ENCODE data around the gene DNMT3B. TPM values are rescaled to one million over a fixed set of nuclear protein-coding genes. Genes with fewer than 3 reads are reported as not detected.

Gene DNMT3B
- total and polyA plus RNA-seq, 9 of the 15 experiments (the other 6 are each of a cell fraction or from before 2014, with no cell fraction given) = 9.3 to 74.8 (median 49.1) TPM

DNA sequence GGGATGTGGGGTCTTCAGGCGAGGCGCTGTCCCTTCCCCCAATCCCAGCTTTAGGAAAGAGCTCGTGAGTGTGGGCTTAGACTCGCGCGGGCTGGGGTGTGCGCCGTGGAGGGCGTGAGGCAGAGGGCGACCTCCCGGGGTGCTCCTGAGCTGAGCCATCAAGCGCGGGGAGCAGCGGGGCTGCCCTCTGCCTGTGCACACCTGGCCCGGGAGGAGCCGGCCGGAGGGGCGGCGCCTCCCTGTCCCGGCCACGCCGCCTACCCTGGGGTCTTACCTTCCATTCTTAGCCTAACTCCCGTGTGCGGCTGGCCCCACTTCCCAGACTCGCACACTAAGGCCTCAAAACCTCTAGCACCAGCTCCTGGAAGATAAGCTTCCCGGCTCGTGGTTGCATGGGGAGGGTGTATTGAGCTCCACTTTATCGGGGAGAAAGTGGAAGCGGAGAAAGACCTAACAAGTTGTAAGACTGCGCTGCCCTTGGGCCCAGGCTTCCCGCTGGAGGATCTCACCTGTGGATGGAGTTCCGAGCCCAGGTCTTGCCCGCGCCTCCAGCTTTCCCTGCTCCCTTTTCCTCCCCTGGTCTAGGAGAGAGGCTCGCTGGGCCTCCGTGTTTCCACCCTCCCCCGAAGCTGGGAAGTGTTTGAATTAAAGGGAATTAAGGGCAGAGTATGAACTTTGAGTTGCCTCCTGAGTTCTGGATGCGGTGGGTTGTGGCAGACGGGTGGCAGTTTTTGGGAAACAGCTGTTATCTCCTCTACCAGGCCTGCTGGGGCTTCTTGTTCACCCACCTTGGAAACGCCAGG is 1.2 kb downstream of the DNMT3B start (continued):
- TF ChIP-seq, protein P1, sequence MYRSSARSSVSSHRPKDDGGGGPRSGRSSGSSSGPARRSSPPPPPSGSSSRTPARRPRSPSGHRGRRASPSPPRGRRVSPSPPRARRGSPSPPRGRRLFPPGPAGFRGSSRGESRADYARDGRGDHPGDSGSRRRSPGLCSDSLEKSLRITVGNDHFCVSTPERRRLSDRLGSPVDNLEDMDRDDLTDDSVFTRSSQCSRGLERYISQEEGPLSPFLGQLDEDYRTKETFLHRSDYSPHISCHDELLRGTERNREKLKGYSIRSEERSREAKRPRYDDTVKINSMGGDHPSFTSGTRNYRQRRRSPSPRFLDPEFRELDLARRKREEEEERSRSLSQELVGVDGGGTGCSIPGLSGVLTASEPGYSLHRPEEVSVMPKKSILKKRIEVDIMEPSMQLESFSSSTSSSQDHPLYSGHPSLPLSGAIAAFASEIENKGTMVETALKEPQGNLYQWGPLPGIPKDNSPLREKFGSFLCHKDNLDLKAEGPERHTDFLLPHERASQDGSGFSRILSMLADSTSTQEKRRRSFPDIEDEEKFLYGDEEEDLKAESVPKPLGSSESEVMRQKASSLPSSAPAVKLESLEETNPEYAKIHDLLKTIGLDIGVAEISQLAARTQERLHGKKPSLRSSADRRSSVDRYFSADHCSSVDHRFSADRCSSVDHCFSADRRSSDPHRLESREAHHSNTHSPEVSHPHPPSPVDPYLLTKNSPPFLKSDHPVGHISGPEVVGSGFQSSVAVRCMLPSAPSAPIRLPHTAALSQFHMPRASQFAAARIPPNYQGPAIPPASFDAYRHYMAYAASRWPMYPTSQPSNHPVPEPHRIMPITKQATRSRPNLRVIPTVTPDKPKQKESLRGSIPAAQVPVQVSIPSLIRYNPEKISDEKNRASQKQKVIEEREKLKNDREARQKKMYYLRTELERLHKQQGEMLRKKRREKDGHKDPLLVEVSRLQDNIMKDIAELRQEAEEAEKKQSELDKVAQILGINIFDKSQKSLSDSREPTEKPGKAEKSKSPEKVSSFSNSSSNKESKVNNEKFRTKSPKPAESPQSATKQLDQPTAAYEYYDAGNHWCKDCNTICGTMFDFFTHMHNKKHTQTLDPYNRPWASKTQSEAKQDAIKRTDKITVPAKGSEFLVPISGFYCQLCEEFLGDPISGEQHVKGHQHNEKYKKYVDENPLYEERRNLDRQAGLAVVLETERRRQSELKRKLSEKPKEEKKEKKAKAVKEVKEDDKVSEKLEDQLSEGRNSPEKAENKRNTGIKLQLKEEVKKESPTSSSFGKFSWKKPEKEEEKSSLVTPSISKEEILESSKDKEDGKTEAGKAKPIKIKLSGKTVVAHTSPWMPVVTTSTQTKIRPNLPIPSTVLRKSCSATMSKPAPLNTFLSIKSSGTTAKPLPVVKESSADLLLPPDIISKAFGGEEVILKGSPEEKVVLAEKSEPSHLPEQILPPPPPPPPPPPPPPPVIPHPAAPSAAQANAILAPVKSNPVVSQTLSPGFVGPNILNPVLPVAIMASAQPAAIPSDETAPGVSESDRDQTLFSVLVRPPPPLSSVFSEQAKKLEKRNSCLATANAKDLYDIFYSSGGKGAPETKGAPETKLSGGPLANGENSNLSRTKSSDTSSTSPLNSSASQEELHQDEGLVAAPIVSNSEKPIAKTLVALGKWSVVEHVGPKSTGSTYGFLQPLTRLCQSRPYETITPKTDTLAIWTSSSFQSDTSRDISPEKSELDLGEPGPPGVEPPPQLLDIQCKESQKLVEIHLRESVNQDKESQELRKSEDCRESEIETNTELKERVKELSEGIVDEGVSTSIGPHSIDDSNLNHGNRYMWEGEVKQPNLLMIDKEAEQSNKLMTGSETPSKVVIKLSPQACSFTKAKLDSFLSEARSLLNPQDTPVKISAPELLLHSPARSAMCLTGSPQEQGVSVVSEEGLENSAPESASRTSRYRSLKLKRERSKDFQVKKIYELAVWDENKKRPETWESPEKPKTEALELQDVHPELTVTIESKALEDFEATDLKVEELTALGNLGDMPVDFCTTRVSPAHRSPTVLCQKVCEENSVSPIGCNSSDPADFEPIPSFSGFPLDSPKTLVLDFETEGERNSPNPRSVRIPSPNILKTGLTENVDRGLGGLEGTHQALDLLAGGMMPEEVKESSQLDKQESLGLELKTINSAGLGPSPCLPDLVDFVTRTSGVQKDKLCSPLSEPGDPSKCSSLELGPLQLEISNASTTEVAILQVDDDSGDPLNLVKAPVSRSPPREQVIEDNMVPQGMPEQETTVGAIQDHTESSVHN (IDR thresholded peaks at IDR 0.05; ENCODE audit: borderline replicate concordance in 1 of 2, low read depth in 1 of 2) = no peak
- TF ChIP-seq NR3C1 (CRISPR knock-in tag; IDR thresholded peaks at IDR 0.05) = no peak
- TF ChIP-seq, protein P2, sequence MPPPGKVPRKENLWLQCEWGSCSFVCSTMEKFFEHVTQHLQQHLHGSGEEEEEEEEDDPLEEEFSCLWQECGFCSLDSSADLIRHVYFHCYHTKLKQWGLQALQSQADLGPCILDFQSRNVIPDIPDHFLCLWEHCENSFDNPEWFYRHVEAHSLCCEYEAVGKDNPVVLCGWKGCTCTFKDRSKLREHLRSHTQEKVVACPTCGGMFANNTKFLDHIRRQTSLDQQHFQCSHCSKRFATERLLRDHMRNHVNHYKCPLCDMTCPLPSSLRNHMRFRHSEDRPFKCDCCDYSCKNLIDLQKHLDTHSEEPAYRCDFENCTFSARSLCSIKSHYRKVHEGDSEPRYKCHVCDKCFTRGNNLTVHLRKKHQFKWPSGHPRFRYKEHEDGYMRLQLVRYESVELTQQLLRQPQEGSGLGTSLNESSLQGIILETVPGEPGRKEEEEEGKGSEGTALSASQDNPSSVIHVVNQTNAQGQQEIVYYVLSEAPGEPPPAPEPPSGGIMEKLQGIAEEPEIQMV (tag; conservative IDR thresholded peaks at IDR 0.05; ENCODE audit: low read depth) = no peak
- TF ChIP-seq, protein P3, sequence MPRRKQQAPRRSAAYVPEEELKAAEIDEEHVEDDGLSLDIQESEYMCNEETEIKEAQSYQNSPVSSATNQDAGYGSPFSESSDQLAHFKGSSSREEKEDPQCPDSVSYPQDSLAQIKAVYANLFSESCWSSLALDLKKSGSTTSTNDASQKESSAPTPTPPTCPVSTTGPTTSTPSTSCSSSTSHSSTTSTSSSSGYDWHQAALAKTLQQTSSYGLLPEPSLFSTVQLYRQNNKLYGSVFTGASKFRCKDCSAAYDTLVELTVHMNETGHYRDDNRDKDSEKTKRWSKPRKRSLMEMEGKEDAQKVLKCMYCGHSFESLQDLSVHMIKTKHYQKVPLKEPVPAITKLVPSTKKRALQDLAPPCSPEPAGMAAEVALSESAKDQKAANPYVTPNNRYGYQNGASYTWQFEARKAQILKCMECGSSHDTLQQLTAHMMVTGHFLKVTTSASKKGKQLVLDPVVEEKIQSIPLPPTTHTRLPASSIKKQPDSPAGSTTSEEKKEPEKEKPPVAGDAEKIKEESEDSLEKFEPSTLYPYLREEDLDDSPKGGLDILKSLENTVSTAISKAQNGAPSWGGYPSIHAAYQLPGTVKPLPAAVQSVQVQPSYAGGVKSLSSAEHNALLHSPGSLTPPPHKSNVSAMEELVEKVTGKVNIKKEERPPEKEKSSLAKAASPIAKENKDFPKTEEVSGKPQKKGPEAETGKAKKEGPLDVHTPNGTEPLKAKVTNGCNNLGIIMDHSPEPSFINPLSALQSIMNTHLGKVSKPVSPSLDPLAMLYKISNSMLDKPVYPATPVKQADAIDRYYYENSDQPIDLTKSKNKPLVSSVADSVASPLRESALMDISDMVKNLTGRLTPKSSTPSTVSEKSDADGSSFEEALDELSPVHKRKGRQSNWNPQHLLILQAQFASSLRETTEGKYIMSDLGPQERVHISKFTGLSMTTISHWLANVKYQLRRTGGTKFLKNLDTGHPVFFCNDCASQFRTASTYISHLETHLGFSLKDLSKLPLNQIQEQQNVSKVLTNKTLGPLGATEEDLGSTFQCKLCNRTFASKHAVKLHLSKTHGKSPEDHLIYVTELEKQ (CRISPR knock-in tag; IDR thresholded peaks at IDR 0.05) = no peak
- TF ChIP-seq CBX1 (IDR thresholded peaks at IDR 0.05; ENCODE audit: low read depth) = peak; percentile 75; the same call in 1 of the 2 replicates
- peak; percentile 28 for TF ChIP-seq DACH1 (IDR thresholded peaks at IDR 0.05; ENCODE audit: partially characterized antibody)
- TF ChIP-seq TCF15 (CRISPR knock-in tag; IDR thresholded peaks at IDR 0.05) = 0 out of 2 replicates have a peak, but pooled peaks have one; percentile 66
- no peak; the same call in 1 of the 2 replicates for TF ChIP-seq ZBTB7A (IDR thresholded peaks at IDR 0.05; ENCODE audit: borderline replicate concordance, control insufficient read depth, low read depth, low read length)
- TF ChIP-seq DDX20 (tag; IDR thresholded peaks at IDR 0.05; ENCODE audit: low read depth) = no peak
- no peak for TF ChIP-seq ZNF780A (CRISPR knock-in tag; IDR thresholded peaks at IDR 0.05)

Measured in K562 (cell line).